T-helper 2 cell treated with Interferon-gamma antibody and Interleukin-4, amounts not matched to agents 5 μg/mL and 100 μg/mL, for 36 hours (primary cell): ENCODE data around the gene TRIM50.
A peak's percentile ranks its signal among the peaks of the same experiment; 100 is the strongest.
"Not testable (repeated sequence)": the region's sequence is repeated elsewhere in the genome, so short reads cannot be mapped to it uniquely, and the experiment has no call there.

Source experiments
- DNase-seq: peaks from one replicate; pipeline ENCODE4 v3.0.0; 2021; ENCODE audit warnings: low spot score
- H3K27ac Mint-ChIP-seq: one replicate; pipeline ENCODE4 v1.8.0; 2021; ENCODE audit warnings: mild to moderate bottlenecking, mixed read lengths
- H3K27me3 Mint-ChIP-seq: one replicate; pipeline ENCODE4 v1.8.0; 2021; ENCODE audit warnings: low read depth, mixed read lengths
- H3K36me3 Mint-ChIP-seq: one replicate; pipeline ENCODE4 v1.8.0; 2021; ENCODE audit warnings: low read depth, mixed read lengths
- H3K4me1 Mint-ChIP-seq: one replicate; pipeline ENCODE4 v1.8.0; 2021; ENCODE audit warnings: low read depth, mixed read lengths
- H3K4me3 Mint-ChIP-seq: one replicate; pipeline ENCODE4 v1.8.0; 2022; ENCODE audit warnings: mild to moderate bottlenecking, moderate library complexity, mixed read lengths
- H3K9me3 Mint-ChIP-seq: one replicate; pipeline ENCODE4 v1.8.0; 2021; ENCODE audit warnings: mixed read lengths

Gene TRIM50

GRCh38 chr7:73314271-73314670 is 13.6 kb downstream of the TRIM50 start:
- no peak overlapping the region for H3K4me3 Mint-ChIP-seq
- H3K36me3 Mint-ChIP-seq, result no peaks in the 10 kb centered on the region
- H3K27me3 Mint-ChIP-seq, result no peaks in the 10 kb centered on the region
- H3K9me3 Mint-ChIP-seq, result no peaks in the 10 kb centered on the region
- no peak for DNase-seq
- no peak overlapping the region for H3K27ac Mint-ChIP-seq
- peaks cover under 1% of the 10 kb centered on the region for H3K4me1 Mint-ChIP-seq

- Mint-ChIP-seq H3K4me3 (no peak overlapping the region), H3K36me3 (peaks cover 1% of the 10 kb centered on the region), H3K27ac (no peak overlapping the region), H3K4me1 (peaks cover 5% of the 10 kb centered on the region), H3K9me3 (no peaks in the 10 kb centered on the region), H3K27me3 (no peaks in the 10 kb centered on the region)
- DNase-seq, result no peak
These were observed 14.4 kb downstream of the TRIM50 start for GRCh38 chr7:73313521-73313906.

- peaks cover 8% of the 10 kb centered on the region for H3K4me1 Mint-ChIP-seq
- no peak overlapping the region for H3K4me3 Mint-ChIP-seq
- no peaks in the 10 kb centered on the region for H3K27me3 Mint-ChIP-seq
These were observed 14.9 kb downstream of the TRIM50 start for GRCh38 chr7:73312831-73313520.

GRCh38 chr7:73311421-73311820 is 16.5 kb downstream of the TRIM50 start:
- not testable (repeated sequence) for H3K9me3 Mint-ChIP-seq, H3K4me3 Mint-ChIP-seq, DNase-seq, H3K27me3 Mint-ChIP-seq
- Mint-ChIP-seq H3K4me1 (peaks cover 18% of the 10 kb centered on the region), H3K27ac (peak overlapping the region; percentile 41), H3K36me3 (peaks cover 17% of the 10 kb centered on the region)

More at GRCh38 chr7:73312831-73313520, 14.9 kb downstream of the TRIM50 start:
- DNase-seq, result no peak
- Mint-ChIP-seq H3K9me3 (no peaks in the 10 kb centered on the region), H3K27ac (no peak overlapping the region), H3K36me3 (peaks cover 4% of the 10 kb centered on the region)

- Mint-ChIP-seq H3K9me3 (no peaks in the 10 kb centered on the region), H3K27ac (peak within 1 kb of the TSS; percentile 94), H3K4me3 (peak within 1 kb of the TSS; percentile 99), H3K36me3 (peaks cover 30% of the 10 kb centered on the region), H3K27me3 (no peaks in the 10 kb centered on the region), H3K4me1 (peaks cover 20% of the 10 kb centered on the region)
- DNase-seq, result peak; percentile 89
These were observed 19.1 kb downstream of the TRIM50 start, which contains the start of gene NSUN5 for GRCh38 chr7:73308665-73309214. Gene NSUN5, minus strand, starts transcription at chr7:73308826. Its CDS starts 36 bp downstream, at chr7:73308790.

GRCh38 chr7:73308074-73308664 is 19.7 kb downstream of the TRIM50 start:
- Mint-ChIP-seq H3K4me3 (peak overlapping the region; percentile 99), H3K9me3 (no peaks in the 10 kb centered on the region), H3K27ac (peak overlapping the region; percentile 94), H3K4me1 (peaks cover 20% of the 10 kb centered on the region), H3K36me3 (peaks cover 32% of the 10 kb centered on the region), H3K27me3 (no peaks in the 10 kb centered on the region)
- DNase-seq, result no peak

GRCh38 chr7:73307436-73307835 is 20.4 kb downstream of the TRIM50 start:
- no peaks in the 10 kb centered on the region for H3K9me3 Mint-ChIP-seq
- H3K4me3 Mint-ChIP-seq, result peak overlapping the region; percentile 99
- no peaks in the 10 kb centered on the region for H3K27me3 Mint-ChIP-seq
- H3K36me3 Mint-ChIP-seq, result peaks cover 36% of the 10 kb centered on the region
- no peak for DNase-seq
- H3K4me1 Mint-ChIP-seq, result peaks cover 20% of the 10 kb centered on the region
- peak overlapping the region; percentile 79 for H3K27ac Mint-ChIP-seq

- not testable (repeated sequence) for H3K4me3 Mint-ChIP-seq, H3K27me3 Mint-ChIP-seq, H3K27ac Mint-ChIP-seq, DNase-seq, H3K9me3 Mint-ChIP-seq
- Mint-ChIP-seq H3K36me3 (peaks cover 36% of the 10 kb centered on the region), H3K4me1 (peaks cover 20% of the 10 kb centered on the region)
These were observed 23.1 kb downstream of the TRIM50 start for GRCh38 chr7:73304612-73305387.

GRCh38 chr7:73304071-73304470 is 23.8 kb downstream of the TRIM50 start:
- H3K9me3 Mint-ChIP-seq, result no peaks in the 10 kb centered on the region
- H3K27me3 Mint-ChIP-seq, result no peaks in the 10 kb centered on the region
- no peak overlapping the region for H3K4me3 Mint-ChIP-seq
- no peak for DNase-seq
- peaks cover 18% of the 10 kb centered on the region for H3K4me1 Mint-ChIP-seq
- H3K36me3 Mint-ChIP-seq, result peaks cover 36% of the 10 kb centered on the region
- H3K27ac Mint-ChIP-seq, result no peak overlapping the region

- H3K27me3 Mint-ChIP-seq, result no peaks in the 10 kb centered on the region
- peaks cover 15% of the 10 kb centered on the region for H3K4me1 Mint-ChIP-seq
- H3K4me3 Mint-ChIP-seq, result no peak overlapping the region
- H3K27ac Mint-ChIP-seq, result no peak overlapping the region
- DNase-seq, result no peak
- H3K9me3 Mint-ChIP-seq, result no peaks in the 10 kb centered on the region
- peaks cover 35% of the 10 kb centered on the region for H3K36me3 Mint-ChIP-seq
These were observed 24.3 kb downstream of the TRIM50 start for GRCh38 chr7:73303546-73303945.

- H3K9me3 Mint-ChIP-seq, H3K27me3 Mint-ChIP-seq, H3K27ac Mint-ChIP-seq, DNase-seq, H3K4me3 Mint-ChIP-seq: not testable (repeated sequence)
- peaks cover 31% of the 10 kb centered on the region for H3K36me3 Mint-ChIP-seq
- H3K4me1 Mint-ChIP-seq, result peaks cover 11% of the 10 kb centered on the region
These were observed 25.0 kb downstream of the TRIM50 start for GRCh38 chr7:73302846-73303245.

- H3K27me3 Mint-ChIP-seq, DNase-seq, H3K4me1 Mint-ChIP-seq, H3K4me3 Mint-ChIP-seq, H3K9me3 Mint-ChIP-seq, H3K27ac Mint-ChIP-seq: not testable (repeated sequence)
- H3K36me3 Mint-ChIP-seq, result peaks cover 17% of the 10 kb centered on the region
These were observed 26.8 kb downstream of the TRIM50 start for GRCh38 chr7:73301108-73301507.

GRCh38 chr7:73299812-73300211 is 28.1 kb downstream of the TRIM50 start:
- not testable (repeated sequence) for H3K27me3 Mint-ChIP-seq, H3K4me3 Mint-ChIP-seq, DNase-seq, H3K4me1 Mint-ChIP-seq, H3K27ac Mint-ChIP-seq, H3K9me3 Mint-ChIP-seq
- peaks cover 13% of the 10 kb centered on the region for H3K36me3 Mint-ChIP-seq

- H3K9me3 Mint-ChIP-seq, H3K27me3 Mint-ChIP-seq, DNase-seq, H3K4me1 Mint-ChIP-seq, H3K27ac Mint-ChIP-seq, H3K4me3 Mint-ChIP-seq, H3K36me3 Mint-ChIP-seq: not testable (repeated sequence)
These were observed 30.2 kb downstream of the TRIM50 start for GRCh38 chr7:73297706-73298105.
